Inferior parietal cortex (tissue), 1 donor: ENCODE data around the gene ZNF664.
A peak's percentile ranks its signal among the peaks of the same experiment; 100 is the strongest.

Source experiments
- DNase-seq: peaks from one replicate; pipeline ENCODE4 v3.0.0-alpha.2; 2016; ENCODE audit errors: extremely low spot score

The ZNF664 gene

DNA sequence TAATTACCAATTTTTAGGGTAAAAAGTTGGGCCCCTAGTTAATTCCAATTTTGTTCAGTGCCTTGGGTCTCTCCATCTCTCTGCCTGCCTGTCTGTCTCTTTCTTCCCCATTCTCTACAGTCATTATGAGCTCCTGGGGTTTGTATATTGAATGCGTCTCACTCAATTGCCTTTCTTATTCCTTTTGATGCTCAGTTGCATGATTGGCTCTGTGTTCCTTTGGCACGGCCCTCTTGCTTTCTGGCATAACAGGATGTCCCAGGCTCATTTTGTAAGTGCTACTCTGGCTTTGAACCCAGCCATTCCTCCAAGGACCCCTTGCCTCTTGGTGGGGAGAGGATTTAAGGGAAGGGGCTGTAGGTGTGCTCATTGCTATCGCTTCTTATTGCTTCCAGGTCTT lies 35.6 kb downstream of the ZNF664 start:
- no peak for DNase-seq

DNA sequence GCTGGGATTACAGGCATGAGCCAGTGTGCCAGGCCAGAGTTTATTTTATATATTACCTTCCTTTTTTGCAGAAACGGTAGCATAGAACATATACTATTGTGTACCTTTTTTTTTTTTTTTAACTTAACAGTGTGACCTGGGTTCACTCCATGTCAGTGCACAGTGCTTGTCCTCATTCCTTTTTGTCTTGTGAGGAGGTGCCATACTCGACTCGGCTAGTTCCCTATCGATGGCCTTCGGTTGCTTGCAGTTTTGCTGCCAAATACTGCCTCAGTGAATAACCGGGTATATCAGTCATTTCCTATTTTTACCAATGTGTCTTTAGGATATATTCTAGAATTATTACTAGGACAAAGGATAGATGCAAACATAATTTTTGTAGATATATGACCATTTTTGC lies 36.8 kb downstream of the ZNF664 start:
- DNase-seq = no peak

DNA sequence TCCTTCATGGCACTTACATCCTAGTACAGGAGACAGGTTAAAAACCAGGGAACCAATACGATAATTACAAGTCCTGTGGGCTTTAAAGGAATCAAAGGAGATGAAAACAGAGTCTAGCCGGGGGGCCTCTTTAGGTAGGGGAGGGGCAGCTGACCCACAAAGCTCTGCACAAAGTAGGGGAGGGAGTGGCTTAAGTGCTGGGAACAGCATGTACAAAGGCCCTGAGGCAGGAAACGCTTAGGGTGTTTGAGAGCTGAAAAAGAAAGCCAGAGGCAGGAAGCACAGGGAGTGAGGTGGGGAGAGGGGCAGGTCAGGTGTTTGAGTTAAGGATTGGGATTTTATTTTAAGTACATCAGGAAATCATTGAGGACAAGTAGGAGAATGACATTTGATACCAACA lies 37.7 kb downstream of the ZNF664 start:
- DNase-seq = no peak

DNA sequence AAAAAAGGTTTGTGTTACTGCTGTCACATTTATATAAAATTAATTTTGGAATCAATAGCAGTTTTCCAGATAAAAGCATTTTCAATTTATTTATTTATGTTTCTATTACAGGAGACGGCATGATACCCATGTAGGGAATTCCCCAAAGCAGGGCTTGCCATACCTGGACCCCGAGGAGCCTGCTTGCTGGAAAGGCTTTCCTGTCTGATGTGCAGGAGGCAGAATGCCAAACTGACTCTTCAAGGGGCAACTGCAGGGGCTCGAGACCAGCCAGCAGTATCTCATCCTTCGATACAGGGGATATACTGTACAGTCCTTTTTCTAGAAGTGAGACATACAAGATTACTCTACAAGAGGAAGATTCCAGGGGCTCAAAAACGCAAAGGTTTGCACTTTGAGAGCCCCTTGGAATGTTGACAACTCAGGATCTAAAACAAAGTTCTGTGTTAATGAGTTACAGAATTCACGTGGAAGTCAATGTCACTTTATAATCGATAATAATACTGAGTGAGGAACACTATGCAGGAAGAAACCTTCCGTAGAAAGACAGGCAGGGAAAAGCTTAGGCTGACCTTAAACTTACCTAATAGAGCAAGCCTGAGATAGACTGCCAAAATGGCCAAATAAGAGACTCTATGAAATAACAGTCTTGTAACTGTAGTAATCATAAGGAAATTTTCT lies 38.6 kb downstream of the ZNF664 start:
- no peak for DNase-seq

DNA sequence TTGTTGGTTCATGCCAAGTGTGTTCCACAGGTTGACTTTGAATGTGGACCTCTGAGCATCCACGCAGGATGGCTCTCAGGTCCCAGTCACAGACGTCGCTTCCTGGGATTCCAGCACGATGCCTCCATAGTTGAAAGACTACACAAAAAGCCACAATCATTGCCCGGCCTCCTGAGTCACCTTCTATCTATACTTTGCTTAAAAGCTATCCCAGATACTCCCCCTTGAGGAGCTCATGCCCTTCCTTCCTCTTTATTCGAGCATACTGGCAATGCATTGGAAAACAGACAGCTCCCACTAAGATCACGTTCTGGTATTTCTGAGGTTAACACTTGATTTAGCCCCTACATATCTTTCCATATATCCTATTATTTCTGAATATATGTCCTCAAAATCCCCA lies 40.1 kb downstream of the ZNF664 start:
- DNase-seq = no peak

DNA sequence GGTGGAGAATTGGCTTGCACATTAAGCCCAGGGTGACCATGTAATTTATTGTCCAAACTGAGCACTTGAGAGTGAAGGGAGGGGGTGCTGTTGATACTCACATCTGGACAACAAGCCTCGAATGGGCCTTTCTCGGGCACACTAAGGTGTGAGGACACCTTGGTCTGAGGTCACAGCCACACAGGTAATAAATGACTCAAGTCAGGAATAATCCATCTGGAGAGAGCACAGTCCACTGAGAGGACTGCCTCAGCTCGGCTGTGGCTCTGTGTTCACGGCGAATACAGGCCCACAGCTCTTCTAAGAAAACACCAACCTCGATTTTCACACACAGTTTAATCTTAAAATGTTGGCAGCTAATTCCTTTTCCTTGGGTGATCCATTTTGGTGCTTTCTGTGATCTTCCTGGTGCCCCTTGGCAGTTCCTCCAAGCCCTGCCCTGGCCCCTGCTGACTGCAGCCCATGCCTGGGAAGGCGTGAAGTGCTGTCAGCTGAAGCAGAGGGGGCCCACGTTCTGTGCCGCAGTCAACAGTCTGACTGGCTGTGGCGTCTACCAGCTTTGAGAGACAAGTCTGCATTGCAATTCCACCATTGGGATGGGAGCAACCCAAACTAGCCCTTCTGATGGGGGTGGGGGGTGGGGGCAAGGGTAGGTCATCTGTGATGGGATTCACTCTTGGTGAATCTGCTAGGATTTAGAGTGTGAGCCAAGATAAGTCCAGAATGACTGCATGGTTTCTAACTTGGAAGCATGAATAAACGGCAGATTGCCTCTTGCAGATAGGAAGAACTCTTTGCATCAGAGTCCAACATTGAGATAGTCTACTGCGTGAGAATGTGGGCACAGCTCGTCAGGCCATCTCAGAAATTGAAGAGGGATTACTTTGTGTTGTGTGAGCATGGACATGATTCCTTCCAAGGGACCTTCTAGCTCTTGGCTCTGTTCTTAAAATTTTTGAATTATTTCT lies 42.8 kb downstream of the ZNF664 start:
- no peak for DNase-seq

DNA sequence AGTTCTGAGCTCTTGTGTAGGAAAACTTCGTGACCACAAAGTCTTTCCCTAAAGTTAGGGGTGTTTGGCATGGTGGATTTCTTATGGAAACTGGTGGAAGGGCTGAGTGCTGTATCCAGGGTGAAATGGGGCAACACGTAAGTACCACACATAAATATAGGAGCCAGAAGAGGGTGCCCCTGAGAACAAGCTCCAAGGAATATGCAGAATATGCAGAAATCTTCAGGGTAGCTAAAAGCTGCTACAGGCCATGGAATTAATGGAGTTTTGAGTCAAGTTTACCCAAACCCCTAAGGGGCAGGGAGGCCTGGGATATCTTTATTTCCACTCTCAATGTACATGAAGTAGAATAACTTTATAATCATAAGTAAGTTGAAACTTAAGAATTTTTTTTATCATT lies 44.0 kb downstream of the ZNF664 start:
- no peak for DNase-seq

DNA sequence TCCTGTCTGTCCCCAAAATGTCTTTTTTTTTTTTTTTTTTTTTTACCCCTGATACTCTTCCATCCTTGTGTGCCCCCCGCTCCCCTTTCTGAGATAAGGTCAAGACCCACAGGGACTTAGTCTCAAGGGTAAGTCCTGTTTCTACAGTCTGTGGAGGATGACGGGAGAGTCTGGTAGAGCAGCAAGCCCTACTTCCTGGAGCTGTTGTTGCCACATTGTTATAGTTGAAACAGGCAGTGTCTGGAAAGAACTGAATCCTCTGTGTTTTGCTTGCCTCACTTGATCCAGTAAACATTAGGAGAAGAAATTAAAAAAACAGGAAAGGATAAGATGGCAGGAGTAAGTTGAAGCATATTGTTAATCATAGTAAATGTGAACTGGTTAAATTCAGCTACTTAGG lies 45.5 kb downstream of the ZNF664 start:
- no peak for DNase-seq

DNA sequence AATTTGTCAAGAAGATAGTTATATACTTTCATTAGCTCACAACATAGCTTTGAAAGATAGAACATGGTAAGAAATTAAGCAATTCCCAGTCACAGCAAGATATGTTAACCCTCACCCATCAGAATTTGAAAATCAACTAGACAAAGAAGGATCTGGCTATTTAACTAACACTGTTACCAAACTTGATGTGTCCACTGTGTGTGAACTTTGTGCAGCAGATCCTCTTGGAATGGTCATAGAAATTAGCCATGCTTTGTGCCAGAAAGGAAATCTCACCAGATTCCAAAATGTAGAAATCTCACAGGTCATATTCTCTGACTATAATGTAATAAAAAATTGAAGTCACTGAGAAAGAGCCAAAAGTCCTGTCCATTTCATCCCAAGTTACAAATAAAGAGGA lies 46.1 kb downstream of the ZNF664 start:
- no peak for DNase-seq

DNA sequence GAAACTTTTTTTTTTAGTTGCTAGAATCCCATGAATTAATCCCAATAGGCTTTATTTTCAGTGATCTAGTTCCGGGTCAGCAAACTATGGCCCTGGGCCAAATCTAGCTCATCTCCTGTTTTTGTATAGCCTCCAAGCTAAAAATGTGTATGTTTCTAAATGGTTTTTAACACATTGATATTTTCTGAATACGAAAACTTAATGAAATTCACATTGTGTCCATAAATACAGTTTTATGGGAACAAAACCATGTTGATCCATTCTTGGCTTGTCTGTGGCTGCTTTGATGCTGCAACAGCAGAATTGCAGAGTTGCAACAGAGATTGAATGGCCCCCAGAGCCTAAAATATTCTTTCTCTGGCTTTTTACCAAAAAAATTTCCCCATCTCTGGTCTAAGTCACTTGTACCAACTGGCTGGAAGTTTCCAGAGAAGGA lies 47.5 kb downstream of the ZNF664 start:
- DNase-seq = no peak

DNA sequence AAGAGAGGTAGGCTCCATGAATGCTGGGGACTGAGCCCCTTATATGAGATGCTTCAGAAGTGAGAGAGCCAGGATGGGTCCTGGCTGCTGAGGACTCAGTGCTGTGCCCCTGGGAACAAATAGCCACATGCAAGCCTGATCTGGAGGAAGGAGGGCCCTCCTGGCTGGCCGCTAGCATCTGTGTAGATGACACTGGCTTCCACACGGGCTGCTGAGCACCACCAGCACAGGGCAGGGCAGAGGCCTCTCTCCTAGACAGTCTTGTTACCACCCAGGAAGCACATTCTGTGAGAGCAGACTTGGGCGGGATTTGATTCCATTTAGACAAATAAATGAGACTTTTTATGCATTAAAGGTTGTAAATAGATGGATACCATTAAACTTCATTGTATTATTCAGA lies 48.0 kb downstream of the ZNF664 start:
- no peak for DNase-seq

DNA sequence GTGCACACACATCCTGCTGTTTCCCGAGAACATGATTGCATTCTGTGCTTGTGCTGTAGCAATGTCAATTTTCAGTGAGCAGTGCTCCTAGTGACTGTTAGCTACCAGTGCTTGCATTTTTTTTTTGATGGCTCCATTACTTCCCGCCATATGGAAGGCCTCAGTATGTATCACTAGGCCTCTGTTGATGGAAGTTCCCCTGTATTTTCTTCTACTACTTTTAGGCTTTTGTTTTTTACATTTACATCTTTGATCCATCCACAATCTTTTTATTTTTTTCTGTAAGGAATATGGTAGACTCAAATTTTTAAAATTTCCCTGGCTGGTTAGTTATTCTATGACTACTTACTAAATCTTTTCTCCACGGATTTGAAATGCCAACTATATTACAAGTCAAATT lies 49.1 kb downstream of the ZNF664 start:
- DNase-seq = no peak

DNA sequence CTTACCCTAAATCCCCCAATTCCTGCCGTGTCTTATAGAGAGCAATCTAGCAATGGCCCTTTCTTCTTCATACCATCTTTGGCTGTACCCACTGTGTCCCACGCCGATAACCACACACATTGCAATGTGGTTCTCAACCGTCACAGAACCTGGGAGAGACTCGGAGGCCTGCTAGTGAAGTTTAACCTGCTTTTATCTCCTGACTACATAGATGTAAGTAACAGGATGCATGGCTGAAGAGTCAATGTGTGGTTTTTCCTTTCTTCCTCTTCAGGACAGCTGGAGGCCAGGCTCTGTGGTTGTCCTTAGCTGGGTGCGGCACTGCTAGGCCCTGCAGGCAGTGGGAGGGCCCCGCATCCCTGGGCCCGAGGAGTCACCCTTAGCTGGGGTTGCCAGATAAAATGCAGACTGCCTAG lies 51.3 kb downstream of the ZNF664 start:
- DNase-seq = no peak

DNA sequence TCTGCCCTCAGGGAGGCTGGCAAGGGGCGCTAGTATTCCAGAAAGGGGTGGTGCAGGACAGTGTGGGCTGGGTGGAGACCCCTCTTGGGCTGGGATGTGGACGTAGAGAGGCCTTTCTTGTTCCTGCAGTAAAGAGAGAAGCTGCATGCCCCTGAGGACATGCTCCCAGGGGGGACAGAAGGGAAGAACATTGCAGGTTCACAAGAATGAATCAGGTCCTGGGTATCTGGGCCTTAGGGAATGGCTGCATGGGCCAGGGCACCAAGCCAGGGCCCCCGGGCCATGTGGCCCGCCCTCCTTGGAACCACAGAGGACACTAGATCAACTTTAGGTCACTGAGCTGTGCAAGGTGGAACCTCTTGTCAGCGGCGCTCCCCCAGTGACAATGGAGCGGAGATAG lies 51.8 kb downstream of the ZNF664 start:
- DNase-seq = no peak

DNA sequence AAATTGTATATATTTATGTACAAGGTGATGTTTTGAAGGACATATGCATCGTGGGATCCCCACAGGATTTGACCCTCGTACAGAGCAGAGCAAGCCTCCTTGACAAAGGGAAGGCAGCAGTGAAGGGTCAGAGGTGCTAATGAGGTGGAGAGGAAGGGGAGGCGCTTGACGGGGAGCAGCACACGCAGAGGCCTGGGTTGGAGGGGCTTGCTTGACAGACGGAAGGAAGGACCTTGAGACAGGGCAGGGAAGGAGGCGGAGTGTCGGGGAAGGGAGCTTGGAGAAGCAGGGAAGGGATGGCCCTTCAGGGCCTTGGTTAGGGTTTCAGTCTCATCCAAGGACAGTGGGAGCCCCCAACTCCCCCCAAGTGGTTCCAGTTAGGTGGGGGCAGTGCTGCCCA lies 52.6 kb downstream of the ZNF664 start:
- no peak for DNase-seq

DNA sequence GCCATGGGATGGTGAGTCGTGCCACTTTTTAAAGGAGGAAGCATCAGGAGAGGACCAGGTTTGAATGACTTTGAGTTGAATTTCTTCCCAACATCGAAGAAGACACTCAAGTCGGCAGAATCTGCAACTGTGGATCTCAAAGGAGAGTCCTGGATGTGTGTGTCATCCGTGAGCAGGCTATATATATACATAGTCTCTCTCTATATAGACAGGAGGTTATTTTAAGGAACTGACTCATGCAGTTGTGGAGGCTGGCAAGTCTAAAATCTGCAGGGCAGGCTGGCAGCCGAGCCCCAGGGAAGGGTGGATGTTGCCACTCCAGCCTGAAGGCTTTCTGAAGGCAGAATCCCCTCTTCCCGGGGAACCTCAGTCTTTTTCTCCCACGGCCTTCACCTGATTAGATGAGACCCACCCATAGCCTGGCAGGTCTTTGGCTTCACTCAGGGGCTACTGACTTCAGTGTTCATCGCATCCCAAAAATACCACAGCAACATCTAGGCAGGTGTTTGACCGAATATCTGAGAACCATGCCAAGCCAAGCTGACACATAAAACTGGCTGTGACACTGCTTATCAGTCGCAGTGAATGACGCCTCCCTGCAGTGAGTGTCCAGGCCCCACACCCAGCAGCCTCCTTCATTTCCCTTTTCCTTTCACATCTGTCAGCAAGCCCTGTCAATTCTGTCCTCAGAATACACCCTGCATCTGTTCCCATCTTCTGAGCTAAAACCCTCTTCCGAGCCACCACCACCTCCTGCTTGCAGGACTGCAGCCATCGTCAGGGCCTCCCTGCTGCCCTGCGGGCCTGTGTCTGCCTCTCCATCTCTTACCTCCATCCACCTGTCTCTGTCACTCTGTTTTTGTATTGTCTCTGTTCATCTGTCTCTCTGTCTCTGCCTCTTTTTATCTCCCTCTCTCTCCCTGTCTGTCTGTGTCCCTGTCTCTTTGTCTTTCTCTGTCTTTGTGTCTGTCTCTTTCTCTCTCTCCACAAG lies 54.0 kb downstream of the ZNF664 start:
- peak; percentile 30 for DNase-seq

DNA sequence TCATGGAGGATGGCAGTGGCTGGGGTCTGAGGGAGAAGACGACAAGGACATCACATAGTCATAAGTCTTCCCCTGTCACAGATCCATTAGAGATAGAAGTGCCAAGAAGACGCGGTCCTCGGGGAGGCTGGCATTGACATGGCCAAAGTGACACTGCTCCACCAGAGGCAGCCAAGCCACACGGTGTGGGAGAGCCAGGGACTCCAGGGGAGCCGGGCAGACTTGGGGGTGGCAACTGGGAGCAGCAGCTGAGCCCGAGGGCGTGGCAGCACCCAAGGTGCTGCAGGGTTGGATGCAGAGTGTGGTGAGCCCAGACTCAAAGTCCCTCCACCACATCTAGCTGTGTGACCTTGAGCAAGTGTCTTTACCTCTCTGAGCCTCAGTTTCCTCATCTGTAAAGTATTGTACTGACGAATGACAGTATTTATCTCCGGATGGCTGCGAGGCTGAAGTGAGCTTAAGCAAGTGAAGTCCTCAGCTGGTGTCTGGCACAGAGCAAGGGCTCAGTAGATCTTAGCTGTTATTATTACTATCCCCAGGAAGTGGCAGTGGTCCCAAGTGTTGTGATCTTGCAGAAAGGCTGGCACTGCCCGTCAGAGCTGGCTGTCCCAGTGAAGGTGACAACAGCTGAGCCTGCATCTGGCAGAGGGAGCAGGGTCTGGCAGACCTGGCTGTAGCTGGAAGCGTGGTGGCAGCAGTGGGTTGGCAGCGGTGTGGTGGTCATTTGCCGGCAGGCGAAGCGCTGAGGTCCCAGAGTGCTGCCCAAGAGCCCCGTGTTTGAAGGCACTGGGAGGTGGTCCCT lies 54.9 kb downstream of the ZNF664 start:
- DNase-seq = no peak

DNA sequence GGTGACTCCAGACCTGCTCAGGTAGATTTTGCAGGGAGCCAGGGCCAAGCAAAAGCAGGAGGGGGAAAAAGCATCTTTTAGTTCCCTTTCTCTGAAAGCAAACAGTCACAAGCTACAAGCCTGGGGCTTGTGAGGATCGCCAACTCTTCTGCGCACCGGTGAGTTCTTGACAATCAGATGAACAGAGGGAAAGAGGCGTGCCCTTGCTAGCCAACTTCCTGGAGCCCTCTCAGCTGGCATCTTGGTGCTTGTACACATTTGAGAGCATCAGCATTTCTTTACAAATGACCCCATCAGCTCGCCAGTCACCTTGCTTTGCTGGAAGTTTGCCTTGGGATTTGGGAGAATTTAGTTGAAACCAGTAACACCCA lies 55.5 kb downstream of the ZNF664 start:
- no peak for DNase-seq

DNA sequence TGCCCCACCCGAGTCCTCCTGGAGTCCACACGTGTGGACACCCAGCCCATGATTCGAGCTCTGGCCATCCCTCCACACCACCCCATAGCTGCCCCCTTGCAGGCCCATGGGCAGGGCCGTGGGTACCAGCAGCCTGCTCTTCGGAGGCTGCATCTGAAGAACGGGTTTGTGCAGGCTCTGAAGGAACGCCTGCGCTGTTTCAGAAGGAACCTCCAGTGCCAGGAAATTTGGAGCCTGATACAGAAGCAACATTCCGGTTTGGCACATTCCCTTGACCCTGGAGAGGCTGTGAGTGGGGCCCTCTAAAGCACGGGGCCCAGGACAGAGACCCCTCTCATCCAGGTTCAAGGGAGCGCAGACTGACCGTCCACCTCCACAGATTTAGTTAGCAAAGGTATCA lies 57.0 kb downstream of the ZNF664 start:
- no peak for DNase-seq

DNA sequence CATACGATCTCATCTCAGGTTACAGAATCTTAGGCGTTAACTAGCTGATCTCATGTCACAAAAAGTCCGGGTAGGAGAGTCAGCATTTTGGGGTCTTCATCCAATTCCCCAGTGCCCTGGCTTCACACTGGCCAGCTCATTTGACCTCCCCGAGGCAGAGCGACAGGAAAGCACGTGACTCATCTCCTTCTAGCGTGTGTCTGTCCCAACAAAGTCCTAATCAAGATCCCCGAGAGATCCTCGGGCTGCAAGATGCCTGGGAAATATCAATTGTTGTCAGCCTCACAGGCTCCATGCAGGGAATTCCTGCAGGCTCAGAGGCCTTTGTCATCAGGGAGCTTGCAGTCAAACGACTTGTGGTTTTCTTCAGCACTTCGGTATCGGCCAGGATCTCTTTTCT lies 57.5 kb downstream of the ZNF664 start:
- no peak for DNase-seq

DNA sequence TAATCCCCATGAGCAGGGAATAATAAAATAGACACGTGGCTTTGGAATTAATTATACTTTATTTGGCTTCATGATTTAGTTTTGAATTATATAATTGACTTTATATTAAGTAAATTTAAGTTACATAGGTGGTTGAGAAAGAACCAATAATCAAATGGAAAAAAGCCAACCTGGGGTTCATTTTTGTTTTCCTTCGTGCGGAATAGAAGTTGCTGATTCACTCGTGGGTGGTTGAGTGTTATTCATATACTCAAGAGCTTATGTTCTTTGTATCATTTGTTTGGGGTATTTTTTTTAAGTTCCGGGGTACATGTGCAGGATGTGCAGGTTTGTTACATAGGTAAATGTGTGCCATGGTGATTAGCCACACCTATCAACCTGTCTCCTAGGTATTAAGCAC lies 58.0 kb downstream of the ZNF664 start:
- DNase-seq = no peak
